Renal cortex interstitium (tissue), 11 donors: ENCODE measurements around the gene TADA2B. TPM values are rescaled to one million over a fixed set of nuclear protein-coding genes. Genes with fewer than 3 reads are reported as not detected.

Source experiments
- DNase-seq, 11 donors: peaks; one replicate each; pipeline ENCODE4 v3.0.0-alpha.2; 2013; ENCODE audit warnings: low read depth in 9 of 11, low spot score in 4 of 11; ENCODE audit errors: extremely low read depth in 1 of 11
- polyA plus RNA-seq, 3 donors: library from polyadenylated mRNA; unstranded; fragments of 120-200 nt; gene quantifications; one replicate each; pipeline ENCODE4 v1.2.1, GENCODE V29; 2013; ENCODE audit not compliant: insufficient read length in 3 of 3

TADA2B gene
- polyA plus RNA-seq, 3 donors: 18.5 to 22.9 (median 20.9) TPM

DNA sequence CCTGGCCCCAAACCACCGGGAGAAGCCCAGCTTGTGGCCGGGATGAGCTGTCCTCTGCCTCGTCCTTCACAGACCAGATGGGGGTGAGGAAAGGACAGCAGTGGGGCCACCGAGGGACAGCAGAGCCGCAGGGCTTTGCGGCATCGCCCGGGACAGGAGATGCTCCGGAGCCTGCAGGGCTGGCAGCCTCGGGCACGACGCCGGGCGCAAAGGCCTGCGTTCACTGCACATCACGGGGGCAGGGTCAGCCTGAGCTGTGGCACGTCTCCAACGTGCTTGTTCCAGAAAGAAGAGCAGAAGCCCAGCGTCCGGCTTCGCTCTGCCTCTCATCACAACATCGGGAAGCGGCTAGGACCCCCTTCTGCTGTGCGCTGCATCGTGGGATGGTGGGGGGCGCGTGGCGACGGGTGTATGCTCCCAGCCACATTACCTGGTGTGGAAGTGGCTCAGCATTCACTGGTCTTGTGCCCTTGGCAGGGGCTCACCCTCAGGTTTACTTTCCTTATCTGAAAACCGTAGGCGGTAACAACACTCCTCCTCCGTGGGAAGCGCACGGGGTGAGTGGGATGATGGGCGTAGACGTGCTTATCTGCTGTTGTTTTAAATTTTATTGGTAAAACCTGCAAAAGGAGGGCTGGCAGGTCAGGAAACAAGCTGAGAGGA, 7.4 kb downstream of the TADA2B start:
- DNase-seq: no peak

- no peak for DNase-seq
These were observed 7.9 kb downstream of the TADA2B start for GRCh38 chr4:7051144-7051495.

- DNase-seq: no peak
These were observed 8.7 kb downstream of the TADA2B start for GRCh38 chr4:7051905-7052304.

GRCh38 chr4:7052313-7052712, 9.1 kb downstream of the TADA2B start:
- no peak for DNase-seq

- no peak for DNase-seq
These were observed 9.9 kb downstream of the TADA2B start for GRCh38 chr4:7052923-7053715.

DNA sequence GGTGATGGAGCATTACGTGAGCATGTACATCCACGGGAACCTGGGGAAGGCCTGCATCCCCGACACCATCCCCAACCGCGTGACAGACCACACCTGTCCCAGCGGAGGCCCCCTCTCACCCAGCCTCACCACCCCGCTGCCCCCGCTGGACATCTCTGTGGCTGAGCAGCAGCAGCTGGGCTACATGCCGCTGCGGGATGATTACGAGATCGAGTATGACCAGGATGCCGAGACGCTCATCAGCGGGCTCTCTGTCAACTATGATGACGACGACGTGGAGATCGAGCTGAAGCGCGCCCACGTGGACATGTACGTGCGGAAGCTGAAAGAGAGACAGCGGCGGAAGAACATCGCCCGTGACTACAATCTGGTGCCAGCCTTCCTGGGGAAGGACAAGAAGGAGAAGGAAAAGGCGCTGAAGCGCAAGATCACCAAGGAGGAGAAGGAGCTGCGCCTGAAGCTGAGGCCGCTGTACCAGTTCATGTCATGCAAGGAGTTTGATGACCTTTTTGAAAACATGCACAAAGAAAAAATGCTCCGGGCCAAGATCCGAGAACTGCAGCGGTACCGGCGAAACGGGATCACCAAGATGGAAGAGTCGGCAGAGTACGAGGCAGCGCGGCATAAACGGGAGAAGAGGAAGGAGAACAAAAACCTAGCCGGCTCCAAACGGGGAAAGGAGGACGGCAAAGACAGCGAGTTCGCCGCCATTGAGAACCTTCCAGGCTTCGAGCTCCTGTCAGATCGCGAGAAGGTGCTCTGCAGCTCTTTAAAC, 11.1 kb downstream of the TADA2B start:
- no peak for DNase-seq

DNA sequence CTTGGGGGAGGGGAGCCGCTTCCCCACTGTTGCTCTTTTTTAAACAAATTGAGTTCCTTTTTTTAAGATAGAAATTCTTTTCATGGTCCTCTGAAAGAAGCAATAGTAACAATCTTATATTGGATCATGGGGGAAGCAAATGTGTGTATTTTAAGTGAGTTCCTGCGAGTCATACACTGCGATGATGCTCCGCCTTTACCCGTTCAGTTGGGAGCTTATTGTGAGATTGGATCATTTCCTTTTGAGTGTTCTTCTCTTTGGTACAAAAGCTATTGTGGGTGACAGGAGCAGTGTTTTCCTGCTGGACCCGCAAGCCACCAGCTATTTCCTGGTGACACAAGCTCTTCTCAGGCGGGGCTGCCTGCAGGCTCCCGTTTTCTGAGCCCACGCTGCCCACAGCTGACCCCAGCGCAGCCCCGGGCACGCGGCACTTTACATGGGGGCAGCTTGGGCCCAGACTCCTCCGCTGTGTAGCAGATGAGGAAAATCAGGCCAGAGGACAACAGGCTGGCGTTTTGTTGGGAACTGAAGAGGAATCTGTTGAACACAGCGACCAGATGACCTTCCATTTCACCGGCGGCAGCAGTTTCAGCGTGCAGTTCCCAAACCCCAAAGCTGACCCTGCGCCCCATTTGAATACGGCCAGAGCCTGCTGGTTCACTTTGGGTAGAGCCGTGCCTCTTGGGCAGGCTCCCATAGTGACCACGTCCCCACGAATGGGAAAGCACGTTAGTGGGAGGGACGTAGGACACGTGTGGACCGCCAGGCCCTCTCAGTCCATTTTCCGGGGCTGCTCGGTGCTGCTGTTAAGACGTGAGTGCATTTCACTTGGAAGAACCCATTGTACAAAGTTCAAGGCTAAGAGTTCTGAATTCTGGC, 12.2 kb downstream of the TADA2B start:
- no peak for DNase-seq

GRCh38 chr4:7055990-7056325, 12.8 kb downstream of the TADA2B start:
- DNase-seq: no peak

DNA sequence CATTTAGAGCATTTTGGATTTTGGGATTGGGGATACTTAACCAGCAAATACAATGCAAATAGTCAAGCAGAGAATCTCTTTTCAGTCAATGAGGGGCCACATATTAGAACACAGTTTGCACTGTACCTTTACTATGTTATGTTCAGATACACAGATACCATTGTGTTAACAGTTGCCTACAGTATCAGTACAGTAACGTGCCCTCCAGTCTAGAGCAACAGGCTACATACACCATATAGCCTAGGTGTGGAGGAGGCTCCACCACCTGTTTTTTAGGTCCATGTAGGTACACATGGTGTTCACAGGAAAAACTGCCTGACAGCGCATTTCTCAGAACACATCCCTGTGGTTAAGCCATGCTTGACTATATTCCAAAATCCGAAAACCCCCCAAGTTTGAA, 15.6 kb downstream of the TADA2B start:
- no peak for DNase-seq

DNA sequence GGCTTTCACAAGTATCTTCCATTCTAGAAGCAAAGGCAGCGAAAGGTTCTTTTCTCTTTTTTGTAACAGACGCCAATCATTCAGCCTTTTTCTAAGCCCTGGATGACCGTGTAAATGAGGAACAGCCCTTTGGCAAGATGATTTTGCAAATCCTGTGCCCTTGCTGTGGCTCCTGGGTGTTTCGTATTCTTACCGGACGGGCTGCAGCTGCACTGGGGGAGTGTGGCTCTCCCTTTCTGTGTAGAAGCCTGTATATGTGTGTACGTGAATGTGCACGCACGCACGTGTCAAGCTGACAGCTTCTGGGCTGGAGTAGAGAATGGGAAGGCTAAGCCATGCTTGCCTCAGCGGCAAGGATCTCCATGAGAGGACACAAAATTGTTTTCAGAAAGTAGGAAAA, 16.5 kb downstream of the TADA2B start:
- DNase-seq: no peak

GRCh38 chr4:7060346-7061150, 17.4 kb downstream of the TADA2B start:
- DNase-seq: no peak

DNA sequence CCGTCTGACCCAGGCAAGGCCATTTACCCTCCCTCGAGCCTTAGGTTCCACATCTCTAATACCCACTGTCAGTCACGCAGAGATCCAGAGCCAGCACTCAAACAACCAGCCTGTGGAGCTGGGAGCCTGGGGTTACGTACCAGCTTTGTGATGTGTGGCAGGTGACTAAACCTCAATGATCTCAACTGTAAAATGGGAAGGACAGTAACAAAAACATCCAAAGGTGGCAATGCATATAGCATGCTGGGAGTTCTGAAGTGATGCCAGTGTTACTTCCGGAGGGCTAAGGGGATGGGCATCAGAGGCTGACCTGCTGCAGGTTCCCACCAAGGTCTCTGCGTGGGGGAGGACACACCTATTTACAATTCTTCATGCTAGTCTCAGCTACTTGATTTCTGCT, 18.6 kb downstream of the TADA2B start:
- DNase-seq: no peak

DNA sequence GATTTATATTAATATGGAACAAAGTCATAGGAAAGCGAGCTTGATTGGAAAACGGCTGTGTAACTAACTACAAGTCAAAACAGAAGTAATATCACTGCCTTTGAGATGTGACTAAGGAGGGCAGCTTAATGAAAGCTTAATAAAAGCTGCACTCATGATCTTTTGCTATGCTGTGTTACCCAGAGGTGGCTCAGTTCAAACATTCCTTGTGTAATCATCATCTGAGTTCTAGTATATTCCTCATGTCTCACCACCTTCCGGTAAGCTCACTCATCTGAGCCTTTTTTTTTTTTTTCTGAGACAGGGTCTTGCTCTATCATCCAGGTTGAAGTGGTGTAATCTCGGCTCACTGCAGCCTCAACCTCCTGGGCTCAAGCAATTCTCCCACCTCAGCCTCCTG, 19.6 kb downstream of the TADA2B start:
- DNase-seq: no peak

DNA sequence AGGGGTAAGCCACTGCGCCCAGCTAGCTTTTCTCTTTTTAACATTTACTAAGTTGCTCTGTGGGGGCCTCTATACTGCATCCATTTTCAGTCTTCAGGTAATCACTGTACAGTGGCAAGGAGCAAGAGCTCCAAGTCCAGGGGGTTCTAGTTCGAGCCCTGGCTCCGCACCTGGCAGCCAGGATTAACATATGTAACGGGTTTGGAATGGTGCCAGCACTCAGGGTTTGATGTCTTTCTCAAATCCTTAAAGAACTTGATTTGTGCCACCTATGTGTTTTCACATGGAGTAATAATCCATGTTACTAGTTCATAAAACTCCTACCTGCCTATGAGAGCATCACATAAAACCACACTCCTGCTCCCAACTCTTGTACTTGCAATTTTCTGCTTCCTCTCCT, 20.2 kb downstream of the TADA2B start:
- no peak for DNase-seq

GRCh38 chr4:7066006-7066405, 22.8 kb downstream of the TADA2B start:
- no peak for DNase-seq

- no peak for DNase-seq
These were observed 23.3 kb downstream of the TADA2B start for GRCh38 chr4:7066493-7066892.

GRCh38 chr4:7067126-7067451, 23.9 kb downstream of the TADA2B start:
- DNase-seq: no peak

GRCh38 chr4:7067452-7068278, 24.5 kb downstream of the TADA2B start, which contains the start of gene GRPEL1:
Gene GRPEL1, minus strand, starts transcription at chr4:7068064. Its CDS starts 32 bp downstream, at chr4:7068032.
- peak; percentile 97 to 100 (median 99) for DNase-seq
